Fibroblast of villous mesenchyme (primary cell): ENCODE data around the gene CHGA. TPM values are rescaled to one million over a fixed set of nuclear protein-coding genes. Genes with fewer than 3 reads are reported as not detected.

ENCODE experiments used
- DNase-seq: peaks from one replicate; pipeline ENCODE4 v3.0.0-alpha.2; 2010; ENCODE audit warnings: low read depth
- H3K4me3 ChIP-seq: 2 replicates; pipeline ENCODE4 v1.5.1; 2011; ENCODE audit warnings: low read depth, mild to moderate bottlenecking, low read length
- total RNA-seq: library from RNA; depleted of rRNA; stranded (reverse); fragments of >200 nt; gene quantifications from 2 replicates; pipeline ENCODE4 v1.2.3, GENCODE V29; 2012
- TF ChIP-seq, protein P1 (sequence below): IDR thresholded peaks from 2 replicates; pipeline ENCODE4 v1.5.1; 2012; ENCODE audit warnings: low read depth, mild to moderate bottlenecking, low read length; ENCODE audit not compliant: insufficient read depth

Gene CHGA
- total RNA-seq, 1 donor, result not detected

DNA sequence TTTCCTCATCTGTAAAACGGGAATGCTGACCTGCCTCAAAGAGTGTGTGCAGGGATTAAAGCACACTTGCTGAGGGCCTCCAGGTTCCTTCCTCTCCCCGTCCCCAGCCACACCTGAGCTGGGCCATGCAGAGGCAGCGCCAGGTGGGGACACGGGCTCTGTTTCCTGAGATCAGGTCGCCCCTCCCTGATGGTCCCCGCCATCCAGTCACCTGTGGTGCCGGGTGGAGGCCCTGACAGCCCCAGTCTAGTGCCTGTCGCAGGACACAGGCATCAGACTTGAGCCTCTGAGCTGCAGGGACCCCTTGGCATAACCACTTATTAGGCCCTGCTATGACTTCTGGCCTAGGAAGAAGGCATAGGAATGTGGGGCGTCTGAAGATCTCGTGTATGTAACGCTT lies 12.5 kb downstream of the CHGA start:
- no peak overlapping the region for H3K4me3 ChIP-seq
- no peak for DNase-seq
- TF ChIP-seq, protein P1, sequence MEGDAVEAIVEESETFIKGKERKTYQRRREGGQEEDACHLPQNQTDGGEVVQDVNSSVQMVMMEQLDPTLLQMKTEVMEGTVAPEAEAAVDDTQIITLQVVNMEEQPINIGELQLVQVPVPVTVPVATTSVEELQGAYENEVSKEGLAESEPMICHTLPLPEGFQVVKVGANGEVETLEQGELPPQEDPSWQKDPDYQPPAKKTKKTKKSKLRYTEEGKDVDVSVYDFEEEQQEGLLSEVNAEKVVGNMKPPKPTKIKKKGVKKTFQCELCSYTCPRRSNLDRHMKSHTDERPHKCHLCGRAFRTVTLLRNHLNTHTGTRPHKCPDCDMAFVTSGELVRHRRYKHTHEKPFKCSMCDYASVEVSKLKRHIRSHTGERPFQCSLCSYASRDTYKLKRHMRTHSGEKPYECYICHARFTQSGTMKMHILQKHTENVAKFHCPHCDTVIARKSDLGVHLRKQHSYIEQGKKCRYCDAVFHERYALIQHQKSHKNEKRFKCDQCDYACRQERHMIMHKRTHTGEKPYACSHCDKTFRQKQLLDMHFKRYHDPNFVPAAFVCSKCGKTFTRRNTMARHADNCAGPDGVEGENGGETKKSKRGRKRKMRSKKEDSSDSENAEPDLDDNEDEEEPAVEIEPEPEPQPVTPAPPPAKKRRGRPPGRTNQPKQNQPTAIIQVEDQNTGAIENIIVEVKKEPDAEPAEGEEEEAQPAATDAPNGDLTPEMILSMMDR, result no peak

DNA sequence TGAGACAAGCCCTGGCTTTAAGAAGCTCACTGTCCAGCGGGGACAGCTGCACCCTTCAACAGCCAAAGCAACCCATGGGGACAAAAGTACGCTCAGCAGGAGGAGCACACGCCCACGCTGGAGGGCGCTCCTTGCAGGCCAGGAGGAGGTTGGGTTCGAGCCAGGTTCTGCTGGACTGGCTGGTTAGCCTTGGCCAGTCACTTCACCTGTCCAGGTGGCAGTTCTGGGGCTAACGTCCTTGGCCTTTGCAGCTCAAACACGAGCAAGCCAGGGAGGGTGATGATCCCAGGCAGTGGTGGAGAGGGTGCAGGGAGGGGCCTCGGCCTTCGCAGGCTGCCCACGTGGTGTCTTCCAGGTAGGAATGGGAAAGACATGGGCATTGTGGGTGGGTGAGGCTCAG lies 13.1 kb downstream of the CHGA start:
- no peak overlapping the region for H3K4me3 ChIP-seq

DNA sequence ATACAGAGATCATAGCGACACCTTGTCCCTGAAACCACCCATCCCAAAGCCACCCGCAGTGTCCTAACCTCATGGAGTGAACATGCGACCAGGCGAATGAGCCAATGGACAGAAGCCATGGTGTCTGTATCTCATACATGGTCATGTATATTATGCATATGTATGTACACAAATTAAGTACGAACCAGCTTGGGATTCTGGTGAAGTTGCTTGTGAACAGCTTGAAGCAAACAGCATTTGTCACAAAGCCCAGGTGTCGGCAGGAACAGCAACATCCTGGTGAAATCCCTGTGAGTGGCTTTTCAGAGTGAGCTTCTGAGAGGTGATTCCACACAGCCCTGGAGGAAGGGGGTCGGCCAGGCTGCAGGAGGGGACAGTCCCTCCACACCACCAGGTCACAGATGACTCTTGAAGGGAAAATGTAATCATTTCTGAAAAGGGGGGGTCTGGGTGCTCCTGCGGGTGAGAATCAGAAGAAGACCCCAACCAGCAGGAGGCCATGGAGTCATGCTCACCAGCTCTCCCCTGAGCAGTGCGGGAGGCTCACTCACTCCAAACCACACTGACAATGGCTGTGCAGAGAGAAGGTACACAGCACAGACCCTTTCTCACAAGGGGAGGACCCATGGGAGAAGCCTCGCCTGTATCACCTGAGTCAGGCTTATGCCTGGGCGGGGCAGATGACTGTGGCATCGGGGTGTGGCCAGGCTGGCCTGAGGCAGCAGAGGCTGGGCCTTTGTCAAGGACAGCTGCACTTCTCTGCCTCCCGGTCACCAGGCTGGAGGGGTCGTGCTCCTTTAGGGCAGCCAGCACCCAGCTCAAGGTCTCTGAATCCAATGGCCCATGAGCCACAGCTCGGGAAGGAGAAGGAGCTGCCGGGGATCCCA lies 14.3 kb downstream of the CHGA start:
- H3K4me3 ChIP-seq, result no peak overlapping the region
- no peak for DNase-seq
- TF ChIP-seq, protein P1, result no peak

More for the DNA sequence above, 13.1 kb downstream of the CHGA start:
- TF ChIP-seq, protein P1, result no peak
- no peak for DNase-seq

DNA sequence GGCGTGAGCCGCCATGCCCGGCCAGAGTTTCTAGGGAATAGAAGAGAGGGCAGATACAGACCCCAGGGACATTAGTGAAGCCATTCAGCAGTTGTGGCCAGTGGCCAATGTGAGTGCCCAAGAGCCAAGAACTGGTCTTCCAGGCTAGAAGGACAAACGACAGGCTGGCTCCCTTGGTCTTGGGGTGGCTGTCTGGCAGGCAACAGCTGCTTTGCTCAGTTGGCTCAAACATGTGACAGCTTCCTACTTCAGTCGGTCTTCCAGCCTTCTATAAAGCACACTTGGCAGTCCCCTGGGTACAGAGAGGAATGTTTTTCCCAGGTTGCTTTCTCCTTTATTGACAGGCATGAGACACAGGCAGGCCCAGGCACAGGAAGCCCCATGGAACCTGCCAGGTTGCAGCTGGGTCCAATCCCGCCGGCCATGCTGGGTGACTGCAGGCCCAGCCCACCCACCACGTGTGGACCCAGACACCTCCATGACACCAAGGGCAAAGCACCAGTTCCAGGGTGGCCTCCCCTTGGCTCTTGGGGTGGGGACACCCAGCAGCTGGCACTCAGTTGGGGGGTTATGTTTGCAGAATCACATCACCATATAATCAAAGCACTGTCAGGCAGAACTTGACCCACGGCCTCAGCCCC lies 15.4 kb downstream of the CHGA start:
- no peak for DNase-seq
- no peak overlapping the region for H3K4me3 ChIP-seq
- TF ChIP-seq, protein P1, result no peak

DNA sequence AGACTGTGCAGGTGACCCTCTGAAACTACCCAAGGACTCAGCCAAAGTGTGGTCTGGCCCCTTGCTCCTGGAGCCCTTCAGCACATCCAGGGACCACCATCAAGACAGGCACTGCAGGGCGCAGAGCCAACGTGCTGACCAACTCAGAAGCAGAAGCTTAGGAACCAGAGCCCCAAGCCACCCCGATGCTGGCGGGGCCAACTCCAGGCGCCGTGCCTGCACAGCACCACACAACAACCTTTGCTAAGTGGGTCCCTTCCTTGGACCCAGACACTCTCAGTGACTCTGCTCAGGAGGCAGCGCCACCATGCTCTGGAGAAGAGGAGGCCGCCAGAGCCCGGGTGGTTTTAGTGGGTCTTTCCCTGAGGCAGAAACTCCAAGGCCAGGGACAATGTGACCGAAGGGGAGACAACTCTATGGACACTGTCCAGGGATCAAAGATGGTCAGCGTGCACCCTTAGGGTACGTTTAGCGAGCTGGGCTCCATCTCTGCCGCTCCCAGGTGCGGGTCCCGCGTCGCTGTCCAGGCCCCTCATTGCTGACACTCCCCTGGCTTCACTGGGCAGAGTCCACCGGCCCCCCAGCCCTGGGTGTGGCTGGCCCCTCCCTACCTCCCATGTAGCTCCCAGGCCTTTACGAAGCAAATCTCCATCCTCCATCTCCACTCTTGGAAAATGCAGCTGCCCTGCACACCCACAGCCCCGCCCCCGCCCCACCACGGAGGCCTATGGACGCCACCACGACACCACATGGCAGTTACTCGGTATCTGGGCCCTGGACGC lies 16.1 kb downstream of the CHGA start:
- TF ChIP-seq, protein P1, result no peak
- H3K4me3 ChIP-seq, result no peak overlapping the region
- DNase-seq, result no peak

DNA sequence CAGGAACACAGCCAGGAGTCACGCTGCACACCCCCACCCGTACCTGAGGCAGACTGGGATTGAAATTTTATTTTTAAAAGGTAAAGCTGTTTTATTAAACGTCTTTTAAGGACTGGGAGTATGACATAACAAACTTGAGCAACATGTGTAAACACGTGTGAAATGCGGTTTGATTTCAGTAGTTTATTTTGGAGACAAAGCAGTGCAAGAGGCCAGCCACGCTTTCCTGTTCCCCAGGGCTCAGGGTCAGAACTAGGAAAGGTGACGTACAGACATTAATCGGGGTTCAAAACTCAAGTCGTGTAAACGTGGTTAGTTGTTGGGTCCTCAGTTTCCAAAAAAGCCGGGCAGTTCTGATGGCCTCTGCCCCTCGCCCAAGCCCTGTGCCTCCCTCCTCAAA lies 16.7 kb downstream of the CHGA start:
- TF ChIP-seq, protein P1, result no peak
- DNase-seq, result no peak
- no peak overlapping the region for H3K4me3 ChIP-seq
